Activated T-cell treated with anti-CD3 and anti-CD28 coated beads for 4 hours (primary cell): ENCODE results near the gene STK40.

ENCODE experiments used
- DNase-seq: peaks from one replicate; pipeline ENCODE4 v3.0.0-alpha.2; 2020

STK40 gene

DNA sequence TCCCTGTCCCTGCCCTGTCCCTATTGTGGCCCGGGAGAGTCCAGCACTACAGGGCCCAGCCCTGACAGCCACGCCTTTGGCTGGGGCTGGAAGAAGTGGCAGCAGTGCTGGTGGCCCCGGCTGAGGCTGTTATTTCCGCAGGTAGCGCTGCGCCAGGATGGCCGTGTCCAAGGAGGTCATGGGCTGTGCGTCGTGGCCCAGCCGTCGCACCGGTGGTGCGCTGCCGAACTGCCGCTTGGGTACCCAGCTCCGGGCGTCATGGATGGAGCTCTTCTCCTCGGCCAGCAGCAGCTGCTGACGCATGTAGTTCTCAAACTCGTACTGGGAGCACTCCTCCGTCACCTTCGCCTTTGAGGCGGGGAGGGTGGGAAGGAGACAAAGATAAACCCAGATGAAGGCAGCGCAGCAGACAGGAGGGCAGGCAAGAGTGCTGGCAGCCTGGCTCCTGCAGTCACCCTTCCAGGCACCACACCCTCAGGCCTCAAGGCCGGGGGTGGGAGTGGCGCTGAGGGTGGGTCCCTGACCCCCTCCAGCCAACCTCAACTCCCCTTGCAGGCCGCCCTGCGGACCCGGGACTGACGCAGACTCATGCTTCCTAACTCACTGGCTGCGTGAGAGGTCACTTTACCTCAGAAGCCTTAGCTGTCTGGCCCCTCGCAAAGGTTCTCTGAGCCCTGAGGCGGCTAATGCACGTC lies 44.0 kb downstream of the STK40 start:
- DNase-seq, result no peak

DNA sequence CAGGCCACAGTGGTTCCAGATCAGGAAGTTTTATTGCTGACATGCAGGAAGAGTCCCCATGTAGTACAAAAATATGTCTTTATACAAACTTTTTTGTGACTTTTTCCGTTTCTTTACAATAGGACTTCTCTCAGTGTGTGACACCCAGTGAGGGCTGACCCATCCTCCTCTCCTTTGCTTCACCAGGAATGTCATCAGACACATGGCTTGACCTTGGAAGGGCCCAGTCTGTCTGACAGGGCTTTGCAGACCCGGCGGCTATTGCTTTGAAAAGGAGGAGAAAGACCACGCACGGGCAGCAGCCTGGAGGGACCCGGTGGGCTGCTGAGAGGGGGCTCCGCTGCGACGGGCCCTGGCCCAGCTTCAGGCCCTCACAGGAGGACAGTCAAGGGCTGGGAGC lies 46.1 kb downstream of the STK40 start:
- no peak for DNase-seq

DNA sequence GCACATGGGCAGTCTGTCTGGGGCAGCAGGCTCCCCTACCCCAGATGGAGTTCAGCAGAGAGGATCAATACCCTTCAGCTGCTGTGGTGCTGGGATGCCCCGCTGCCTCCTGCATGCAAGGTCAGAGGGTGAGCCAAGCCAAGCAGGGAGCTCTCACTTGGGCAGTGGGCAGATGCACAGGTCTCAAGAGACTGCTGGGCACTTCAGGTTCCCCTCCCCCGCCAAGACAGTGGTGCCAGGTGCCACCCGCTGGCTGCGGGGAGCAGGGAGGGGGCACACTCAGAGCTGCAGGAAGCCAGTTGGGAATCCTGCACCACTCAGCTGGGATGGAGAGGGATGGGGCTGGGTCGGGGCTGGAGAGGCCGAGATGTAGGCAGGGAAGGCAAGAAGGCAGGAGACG lies 46.5 kb downstream of the STK40 start:
- no peak for DNase-seq

DNA sequence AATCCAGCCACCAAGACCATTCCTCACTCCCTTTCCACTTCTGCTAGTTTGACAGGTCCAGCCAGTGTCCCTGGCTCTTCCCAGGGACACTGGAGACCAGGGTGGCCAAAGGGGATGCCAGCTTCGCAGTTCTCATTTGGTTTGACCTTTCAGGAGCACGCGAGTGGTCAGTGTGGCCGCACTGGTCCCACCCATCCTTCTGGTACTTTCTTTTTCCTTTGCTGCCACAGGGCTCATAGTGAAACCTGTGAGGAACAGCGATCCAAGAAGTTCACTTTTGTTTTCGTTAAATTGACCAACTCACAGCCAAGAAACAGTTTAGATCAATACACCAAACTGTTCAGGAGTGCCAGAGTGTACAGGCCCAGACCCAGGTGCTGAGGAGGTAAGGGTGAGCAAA lies 47.9 kb downstream of the STK40 start:
- no peak for DNase-seq

DNA sequence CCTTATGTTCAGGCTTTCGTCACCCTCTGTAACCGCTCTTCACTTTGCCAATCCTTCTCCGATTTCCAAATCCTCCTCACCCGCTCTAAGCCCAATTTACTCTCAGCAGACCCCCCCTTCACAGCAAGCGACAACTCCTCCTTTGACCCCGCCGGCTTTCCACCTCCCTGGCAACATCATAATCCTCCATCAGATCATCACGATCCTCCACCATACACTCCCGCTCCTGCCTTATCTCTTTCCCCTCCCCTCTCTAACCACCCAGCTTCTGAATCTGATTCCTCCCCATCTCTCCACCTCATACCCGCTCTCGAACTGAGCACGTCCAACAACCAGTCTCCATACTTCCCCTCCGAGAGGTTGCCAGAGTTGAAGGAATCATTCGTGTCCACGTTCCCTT lies 54.8 kb downstream of the STK40 start:
- DNase-seq, result no peak

DNA sequence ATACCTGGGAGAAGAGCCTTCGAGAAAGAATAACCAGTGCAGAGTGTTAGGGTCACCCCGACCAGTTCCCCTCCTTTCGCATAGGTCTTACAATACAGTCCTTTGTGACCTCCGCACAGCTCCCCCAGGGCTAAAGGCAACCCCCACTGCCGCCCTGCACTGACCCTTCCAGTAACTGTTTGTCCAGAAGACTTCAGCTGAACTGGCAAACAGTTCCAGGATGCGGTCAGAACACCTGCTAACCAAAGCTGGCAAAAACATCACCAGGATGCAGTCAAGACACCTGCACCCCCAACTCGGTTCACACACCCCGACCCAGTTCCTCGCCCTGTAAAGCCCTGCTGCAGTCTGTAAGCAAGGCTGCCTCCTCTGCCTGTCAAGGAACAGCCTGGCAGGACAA lies 55.9 kb downstream of the STK40 start:
- DNase-seq, result no peak

DNA sequence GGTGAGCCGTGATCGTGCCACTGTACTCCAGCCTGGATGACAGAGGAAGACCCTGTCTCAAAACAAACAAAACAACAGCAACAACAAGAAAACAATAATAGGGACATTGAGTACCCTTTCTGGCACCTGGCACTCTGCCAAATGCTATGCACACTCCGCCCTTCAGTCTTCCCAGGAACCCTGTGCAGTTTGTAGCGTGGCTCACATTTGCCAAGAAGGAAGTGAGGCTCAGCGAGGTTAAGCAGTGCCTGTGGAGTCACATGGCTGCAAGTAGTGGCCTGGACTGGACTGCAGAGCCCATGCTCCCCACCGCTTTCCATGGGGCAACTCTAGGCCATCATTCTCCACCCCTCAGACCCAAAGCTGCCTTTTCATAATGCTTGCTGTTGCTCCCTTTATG lies 57.0 kb downstream of the STK40 start:
- DNase-seq, result no peak

DNA sequence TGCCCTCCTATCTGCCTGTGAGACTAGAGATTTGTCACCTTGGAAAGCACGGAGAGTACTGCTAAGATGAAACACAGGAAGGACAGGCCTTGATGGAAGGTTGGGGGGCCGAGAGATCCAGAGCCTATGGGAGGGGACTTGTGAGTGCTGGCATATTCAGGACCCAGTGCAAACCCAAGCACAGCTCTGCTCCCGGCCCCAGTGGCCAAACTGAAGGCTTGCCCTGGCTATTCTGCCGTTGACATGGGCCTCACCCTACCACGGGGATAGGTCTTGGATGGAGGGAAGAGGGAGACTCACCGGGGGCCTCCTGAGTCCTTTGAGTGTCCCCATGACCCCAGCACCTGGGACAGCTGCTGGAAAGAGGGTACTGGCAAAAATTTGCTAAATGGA lies 57.6 kb downstream of the STK40 start:
- DNase-seq, result no peak

DNA sequence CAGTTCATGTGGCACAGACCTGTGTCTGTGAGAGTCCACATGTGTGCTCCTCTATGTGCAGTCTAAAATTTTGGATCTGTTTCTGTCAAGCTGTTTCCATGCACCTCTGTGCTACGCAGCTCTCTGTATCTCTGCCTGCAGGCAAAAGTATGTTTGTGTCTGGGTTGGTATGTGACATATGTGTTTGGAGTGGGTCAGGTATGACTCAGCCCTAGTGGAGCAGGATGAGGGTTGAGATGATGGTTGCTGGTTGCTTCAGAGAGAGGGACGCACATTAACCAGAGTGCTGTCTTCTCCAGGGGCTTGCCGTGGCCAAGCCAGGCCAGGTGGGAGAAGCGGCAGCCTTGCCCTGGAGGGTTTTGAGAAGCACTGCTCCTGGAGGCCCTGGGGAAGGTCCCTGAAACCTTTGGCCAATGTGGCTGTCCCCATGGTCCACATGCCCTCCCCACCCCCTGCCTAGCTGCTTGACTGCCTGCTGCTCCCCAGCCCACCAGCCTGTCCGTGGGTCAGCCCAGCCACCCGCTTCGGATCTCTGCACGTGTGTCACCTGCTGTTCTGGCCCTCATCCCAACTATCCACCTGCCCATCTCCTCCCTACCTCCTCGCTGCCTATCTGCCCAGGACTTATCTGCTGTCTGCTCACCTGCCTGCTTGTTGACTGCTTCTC lies 58.2 kb downstream of the STK40 start:
- DNase-seq, result no peak

DNA sequence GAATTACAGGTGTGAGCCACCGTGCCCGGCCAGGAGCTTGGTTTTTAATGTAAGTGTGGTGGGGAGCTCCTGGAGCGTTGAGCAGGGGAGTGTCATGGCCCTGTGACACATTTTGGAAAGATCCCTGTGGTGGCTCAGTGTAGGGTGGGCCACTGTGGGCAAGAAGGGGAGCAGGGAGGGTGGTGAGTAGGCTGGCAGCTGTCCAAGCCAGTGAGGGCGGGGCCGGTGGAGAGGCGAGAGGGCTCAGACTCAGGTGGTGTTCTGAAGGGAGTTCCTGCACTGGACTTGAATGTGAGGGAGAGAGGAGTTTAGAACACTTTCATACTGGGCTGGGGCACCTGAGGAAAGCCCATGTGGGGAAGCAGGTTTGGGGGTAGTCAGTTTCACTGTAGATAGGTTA lies 59.2 kb downstream of the STK40 start:
- no peak for DNase-seq

DNA sequence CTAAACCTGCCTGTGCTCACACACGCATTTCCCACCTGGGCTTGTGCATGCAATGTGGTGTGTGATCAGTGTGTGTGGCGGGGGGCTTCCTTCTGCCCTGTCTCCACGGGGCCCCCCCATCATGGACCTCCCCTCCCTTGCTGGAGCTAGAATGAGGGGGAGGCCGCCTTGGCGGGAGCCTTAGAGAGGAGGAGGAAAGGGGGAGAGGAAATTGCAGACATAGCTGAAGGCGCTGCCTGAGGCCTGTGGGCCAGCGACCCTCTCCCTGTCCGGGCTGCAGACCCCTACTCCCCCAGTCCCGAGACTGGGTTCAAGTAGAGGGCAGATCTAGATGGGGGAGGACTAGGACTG lies 61.4 kb downstream of the STK40 start:
- DNase-seq, result no peak

DNA sequence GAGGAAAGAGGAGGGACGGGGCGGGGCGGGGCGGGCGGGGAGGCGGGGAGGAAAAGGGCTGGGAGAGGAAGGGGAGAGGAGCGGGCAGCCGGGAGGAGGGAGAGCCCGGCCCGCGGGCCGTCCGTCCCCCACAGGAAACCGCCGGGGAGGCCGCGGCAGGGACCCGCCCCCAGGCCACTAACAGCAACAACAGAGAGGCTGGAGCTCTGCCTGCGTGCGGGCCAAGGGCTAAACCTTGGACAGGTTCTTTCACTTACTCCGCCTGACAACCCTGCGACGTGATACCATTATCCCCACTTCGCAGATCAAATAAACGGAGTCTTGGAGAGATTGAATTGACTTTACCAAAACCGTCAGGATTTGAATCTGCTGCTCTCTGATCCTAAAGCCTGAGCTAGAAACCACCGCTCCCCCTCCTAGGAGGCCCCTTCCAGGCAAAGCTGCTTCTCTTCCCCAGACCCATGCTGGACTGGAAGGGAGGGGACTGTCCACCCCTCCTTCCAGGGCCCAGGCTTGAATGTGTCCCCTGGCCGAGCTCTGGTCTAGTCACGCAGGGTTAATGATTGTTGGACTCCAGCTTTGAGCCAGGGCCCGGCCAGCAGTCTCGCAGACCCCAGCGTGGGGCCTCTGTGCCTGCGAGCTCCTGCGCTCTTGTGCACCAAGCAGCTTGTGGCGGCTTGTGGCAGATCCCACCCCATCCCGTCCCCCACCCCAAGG lies 61.9 kb downstream of the STK40 start, which contains the start of gene EVA1B:
EVA1B (minus strand) TSS at position 10 of the 717 bp plus-strand sequence. CDS start 608 bp downstream, outside the sequence.
- DNase-seq, result no peak

DNA sequence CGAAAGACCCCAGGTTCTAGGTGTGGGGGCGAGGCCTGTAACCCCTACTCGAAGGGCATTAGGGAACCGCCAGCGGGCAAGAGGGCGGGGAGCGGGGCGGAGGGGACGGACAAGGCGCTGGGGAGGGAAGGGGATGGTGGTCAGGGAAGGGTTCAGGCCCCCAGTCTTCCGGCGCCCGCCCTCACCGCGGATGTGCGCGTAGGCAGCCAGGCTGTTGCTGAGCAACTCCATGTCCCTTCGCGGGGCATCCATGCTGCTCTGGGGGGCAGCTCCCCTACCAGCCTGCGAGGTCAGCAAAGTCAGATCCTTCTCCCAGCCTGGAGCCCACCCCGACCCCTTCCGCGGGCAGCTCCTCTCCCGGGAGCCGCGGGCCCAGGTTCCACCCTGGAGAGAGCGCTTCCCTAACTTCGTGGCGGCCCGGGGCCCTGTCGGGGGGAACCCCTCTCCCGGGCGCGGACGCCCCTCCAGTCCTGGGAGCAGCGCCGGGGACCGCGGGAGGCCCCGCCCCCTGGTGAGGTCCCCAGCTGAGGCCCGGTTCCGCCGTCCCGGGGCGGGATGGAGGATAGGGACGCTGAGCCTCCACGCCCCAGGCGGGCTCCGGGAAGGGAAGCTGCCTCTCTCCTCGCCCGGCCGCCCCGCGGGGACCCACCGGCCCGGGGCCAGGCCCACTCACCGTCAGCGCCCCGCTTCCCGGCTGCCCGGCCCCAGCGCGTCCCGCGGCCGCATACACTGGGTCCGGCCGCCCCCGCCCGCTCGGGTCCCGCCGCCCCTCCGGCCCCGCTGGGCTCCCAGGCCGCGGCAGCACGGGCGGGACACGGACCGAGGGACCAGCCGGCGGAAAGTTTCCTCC lies 62.7 kb downstream of the STK40 start:
- DNase-seq, result peak; percentile 14

DNA sequence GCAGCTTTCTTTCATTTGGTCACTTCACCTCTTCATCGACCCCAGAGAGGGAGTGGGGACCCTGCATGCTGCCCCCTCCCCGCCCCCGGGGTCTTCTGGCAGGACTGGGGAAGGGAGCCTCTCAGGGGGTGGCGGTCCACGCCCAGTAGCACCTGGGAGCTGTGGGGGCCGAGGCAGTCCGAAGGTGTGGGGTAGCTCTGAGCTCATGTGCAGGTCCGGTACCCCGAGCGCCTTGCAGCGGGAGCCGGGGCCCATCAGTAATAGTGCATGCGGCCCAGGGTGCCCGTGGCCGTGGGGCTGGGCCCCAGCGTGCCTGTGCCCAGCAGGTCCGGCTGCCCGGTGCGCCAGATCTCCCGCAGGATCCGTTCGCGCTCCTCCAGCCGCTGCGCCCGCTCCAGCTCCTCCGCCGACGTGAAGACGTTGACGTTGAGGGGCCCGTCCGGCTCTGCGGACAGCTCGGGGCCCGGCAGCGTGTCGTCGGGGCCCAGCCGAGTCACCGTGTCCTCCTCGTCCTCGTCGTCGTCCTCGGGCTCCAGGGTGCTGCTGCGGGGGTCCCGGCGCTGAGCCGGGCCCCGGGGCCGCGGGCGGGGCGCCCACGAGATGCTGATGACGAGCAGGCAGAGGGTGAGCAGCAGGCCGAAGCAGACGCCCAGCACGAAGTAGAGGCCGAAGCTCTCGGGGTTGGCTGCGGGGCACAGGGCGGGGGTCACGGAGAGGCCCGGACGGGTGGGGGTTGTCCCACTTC lies 63.5 kb downstream of the STK40 start:
- no peak for DNase-seq

DNA sequence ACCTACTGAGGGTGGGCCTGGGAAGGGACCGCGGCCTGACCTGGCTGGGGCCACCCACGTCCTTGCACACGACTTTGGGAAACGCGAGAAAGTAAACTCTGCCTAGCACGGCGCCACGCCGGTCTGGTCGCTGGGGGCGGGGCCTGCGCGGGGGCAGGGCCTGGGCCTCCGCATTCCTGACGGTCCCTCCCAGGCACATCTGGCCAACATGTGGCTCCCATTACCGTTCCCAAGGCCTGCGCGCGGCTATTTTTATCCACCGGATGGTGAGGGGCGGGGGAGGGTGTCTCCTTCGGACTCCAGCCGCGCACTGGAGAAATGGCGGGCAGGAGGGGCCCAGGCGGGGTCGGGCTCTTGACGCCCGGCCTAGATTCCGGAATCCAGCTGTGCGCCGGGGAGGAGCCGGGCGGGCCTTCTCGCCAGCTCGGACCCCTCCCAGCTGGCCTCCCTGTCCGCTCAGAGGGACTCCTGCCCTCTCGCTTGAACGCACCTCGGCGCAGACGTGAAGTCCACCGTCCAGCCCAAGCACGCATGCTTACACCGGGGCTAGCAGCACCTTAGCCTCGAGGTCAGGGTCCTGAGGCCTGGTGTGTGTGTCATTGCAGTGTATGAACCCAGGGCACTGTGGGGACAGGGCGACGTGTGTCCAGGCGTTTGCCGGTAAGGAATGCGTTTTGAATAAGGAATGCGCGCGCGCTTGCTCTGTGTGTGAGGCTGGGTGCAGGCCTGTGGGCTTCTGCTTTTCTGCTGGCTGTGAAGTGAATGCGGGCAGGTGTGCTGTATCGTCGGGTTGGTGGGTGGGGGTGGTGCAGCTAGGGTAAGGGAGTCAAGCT lies 64.4 kb downstream of the STK40 start:
- no peak for DNase-seq

DNA sequence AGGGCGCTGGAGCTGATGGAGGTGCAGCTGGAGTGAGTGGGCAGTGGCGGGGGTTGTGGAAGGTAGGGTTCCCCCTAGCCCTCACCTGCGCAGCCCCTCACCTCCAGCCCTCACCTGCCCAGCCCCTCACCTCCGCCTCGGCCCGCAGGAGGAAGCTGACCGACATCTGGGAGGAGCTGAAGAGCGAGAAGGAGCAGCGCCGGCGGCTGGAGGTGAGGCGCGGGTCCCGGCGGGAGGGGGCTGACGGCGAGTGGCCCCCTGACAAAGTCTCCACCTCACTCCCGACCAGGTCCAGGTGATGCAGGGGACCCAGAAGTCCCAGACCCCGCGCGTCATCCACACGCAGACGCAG lies 65.0 kb downstream of the STK40 start:
- no peak for DNase-seq

DNA sequence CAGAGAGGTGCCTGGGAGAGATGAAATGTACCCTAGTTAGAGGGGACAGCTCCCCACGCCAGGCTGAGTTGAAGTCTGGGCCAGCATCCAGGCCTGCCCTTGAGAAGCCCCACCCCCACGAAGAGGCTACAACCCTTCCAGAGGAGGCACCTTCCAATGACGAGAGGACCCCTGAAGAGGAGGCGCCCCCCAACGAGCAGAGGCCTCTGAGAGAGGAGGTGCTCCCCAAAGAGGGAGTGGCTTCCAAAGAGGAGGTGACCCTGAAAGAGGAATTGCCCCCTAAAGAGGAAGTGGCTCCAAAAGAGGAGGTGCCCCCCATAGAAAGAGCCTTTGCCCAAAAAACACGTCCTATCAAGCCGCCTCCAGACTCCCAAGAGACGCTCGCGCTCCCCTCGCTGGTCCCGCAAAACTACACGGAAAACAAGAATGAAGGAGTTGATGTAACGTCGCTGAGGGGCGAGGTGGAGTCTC lies 65.4 kb downstream of the STK40 start:
- DNase-seq, result no peak

DNA sequence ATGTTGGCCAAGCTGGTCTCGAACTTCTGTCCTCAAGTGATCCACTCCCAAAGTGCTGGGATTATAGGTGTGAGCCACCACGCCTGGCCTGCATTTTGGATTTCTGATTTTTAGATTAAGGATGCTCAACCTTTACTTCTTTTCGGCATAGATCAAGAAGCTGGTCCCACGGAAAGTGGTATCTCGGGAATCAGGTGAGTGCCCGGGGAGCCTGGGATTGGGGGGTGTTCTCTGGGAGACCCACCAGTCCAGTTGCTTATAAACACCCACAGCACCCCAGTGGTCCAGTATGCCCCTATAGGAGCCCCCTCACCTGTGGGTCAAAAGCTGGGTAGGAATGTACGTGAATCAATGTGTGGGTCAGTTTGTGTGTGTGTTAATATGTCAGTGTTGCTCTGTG lies 76.3 kb downstream of the STK40 start:
- DNase-seq, result no peak

DNA sequence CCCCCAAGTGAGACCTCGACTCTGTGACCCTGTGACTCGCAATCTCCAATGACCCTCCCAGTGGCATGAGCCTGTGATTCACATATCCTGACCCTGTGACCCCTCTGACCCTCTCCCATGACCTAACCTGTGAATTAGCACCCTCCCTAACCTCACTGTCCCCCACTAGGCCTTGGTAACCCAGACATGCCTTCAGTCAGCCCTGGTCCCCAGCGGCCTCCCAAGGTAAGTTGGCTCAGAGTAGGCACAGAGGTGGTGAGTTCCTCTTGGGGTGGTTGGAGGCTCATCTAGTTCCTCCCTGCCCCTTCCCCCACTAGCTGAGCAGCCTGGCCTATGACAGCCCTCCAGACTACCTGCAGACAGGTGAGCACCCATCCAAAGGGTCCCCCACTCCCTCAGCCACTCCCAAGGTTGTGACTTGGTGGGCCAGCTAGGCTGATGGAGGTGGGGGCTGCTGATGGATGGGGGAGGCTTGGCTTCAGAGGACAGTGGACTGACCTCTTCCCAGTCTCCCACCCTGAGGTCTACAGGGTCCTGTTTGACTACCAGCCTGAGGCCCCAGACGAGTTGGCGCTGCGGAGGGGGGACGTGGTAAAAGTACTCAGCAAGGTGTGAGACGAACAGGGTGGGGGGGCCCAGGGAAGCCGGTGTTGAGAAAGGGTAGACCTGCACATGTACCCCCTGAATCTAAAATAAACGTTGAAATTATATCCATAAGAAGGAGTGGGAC lies 78.0 kb downstream of the STK40 start:
- no peak for DNase-seq

DNA sequence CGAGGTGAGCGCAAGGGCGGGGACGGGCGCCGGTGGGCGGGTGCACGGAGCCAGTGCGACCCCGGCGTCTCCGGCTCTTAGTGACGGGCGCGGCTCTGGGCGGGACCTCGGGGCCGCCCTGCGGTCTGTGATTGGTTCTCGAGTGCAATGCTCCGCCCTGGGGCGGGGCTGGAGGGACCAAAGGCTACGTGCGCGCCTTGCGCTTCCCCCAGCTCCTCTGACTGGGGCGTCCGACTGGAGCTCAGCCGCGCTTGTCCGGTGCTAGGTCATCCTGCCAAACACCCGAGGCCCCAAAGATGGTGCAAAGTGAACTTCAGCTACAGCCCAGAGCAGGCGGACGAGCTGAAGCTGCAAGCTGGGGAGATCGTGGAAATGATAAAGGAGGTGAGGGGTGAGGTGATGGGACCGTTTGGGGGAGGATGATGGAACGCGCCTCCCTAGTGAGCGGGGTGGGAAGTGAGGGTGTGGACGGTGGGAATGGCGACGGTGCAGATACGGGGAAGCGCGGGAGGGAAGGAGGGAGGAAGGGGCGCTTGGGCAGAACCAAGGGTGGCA lies 78.7 kb downstream of the STK40 start:
- DNase-seq, result peak; percentile 85
